Fibroblast of mammary gland (primary cell): ENCODE data around the gene SERPINB12.

ENCODE experiments used
- DNase-seq: peaks from one replicate; pipeline ENCODE4 v3.0.0-alpha.2; 2010; ENCODE audit warnings: low read depth
- H3K4me3 ChIP-seq: 2 replicates; pipeline ENCODE4 v1.5.1; 2011; ENCODE audit warnings: low read depth, mild to moderate bottlenecking, low read length, moderate library complexity; ENCODE audit not compliant: control insufficient read depth
- CTCF ChIP-seq: conservative IDR thresholded peaks from 2 replicates; pipeline ENCODE4 v1.5.1; 2011; ENCODE audit warnings: low read depth, low read length, inconsistent platforms; ENCODE audit not compliant: control insufficient read depth, insufficient read depth

Gene SERPINB12

GRCh38 chr18:63562284-63562683 lies 20.1 kb downstream of the SERPINB12 start:
- TF ChIP-seq CTCF, result no peak
- DNase-seq, result no peak
- H3K4me3 ChIP-seq, result no peak overlapping the region

- TF ChIP-seq CTCF, result no peak
- no peak overlapping the region for H3K4me3 ChIP-seq
- no peak for DNase-seq
Observed at GRCh38 chr18:63564021-63564420, 21.9 kb downstream of the SERPINB12 start.

GRCh38 chr18:63564561-63564960 lies 22.4 kb downstream of the SERPINB12 start:
- no peak overlapping the region for H3K4me3 ChIP-seq
- TF ChIP-seq CTCF, result no peak
- no peak for DNase-seq

- TF ChIP-seq CTCF, result no peak
- H3K4me3 ChIP-seq, result no peak overlapping the region
- DNase-seq, result no peak
Observed at GRCh38 chr18:63567276-63567675, 25.1 kb downstream of the SERPINB12 start.

GRCh38 chr18:63567825-63568224 lies 25.7 kb downstream of the SERPINB12 start:
- H3K4me3 ChIP-seq, result no peak overlapping the region
- DNase-seq, result no peak
- TF ChIP-seq CTCF, result no peak

DNA sequence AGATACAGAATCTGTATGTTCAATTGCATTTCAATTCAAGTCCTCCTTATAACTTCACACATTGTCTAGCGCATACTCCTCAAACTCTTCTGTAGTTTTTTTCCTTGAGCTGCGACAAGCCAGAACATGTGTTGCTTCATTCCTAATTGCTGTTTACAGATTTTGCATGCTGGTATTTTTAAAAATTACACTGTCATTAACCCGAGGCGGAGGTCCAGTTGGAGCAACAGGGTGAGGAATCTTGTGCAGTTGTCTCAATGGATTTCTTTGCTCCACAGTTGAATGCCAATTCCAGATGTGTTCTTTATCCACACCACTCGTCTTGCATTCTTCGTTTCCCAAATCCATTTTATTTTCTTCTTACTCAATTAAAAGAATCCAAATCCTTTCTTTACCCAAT lies 28.6 kb downstream of the SERPINB12 start:
- no peak for DNase-seq
- no peak for TF ChIP-seq CTCF
- H3K4me3 ChIP-seq, result no peak overlapping the region

- no peak for TF ChIP-seq CTCF
- H3K4me3 ChIP-seq, result no peak overlapping the region
- no peak for DNase-seq
Observed at GRCh38 chr18:63575681-63576080, 33.5 kb downstream of the SERPINB12 start.
